ENCODE measurements around the gene NFIA.

The NFIA gene

DNA sequence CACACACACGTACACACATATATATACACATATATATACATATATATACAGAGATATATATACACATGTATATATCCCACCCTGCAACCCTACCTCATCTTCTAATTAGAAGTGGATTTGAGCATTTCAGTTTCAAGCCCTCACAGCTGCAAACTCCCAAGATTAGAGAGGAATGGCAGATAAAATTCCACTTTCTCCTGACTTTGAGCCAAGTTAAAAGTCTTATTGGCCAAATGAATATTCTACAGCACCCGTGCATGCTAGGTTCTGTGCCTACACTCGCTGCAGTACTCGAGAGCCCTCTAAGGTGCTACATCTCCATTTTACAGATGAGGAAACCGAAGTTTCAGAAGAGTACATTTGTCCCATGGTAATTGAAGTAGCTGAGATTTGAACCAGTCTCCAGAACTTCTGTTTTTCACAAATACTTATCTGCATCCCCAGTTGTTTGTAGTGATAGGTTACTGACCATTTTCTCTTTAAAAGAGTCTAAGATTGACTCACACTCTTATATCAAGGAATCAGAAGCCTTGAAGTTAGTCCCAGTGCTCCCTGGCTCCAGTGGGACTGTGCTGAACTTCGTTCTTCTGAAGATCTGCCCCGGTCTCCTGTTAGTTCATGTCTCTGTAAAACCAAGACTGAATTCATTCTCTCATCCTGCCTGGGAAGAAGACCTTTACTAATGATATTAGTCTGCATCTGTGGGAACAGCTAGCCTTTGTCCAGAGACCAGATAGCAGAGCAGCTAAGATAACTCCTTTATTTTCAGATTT, 350.4 kb downstream of the NFIA start:
- TF ChIP-seq, protein P1, sequence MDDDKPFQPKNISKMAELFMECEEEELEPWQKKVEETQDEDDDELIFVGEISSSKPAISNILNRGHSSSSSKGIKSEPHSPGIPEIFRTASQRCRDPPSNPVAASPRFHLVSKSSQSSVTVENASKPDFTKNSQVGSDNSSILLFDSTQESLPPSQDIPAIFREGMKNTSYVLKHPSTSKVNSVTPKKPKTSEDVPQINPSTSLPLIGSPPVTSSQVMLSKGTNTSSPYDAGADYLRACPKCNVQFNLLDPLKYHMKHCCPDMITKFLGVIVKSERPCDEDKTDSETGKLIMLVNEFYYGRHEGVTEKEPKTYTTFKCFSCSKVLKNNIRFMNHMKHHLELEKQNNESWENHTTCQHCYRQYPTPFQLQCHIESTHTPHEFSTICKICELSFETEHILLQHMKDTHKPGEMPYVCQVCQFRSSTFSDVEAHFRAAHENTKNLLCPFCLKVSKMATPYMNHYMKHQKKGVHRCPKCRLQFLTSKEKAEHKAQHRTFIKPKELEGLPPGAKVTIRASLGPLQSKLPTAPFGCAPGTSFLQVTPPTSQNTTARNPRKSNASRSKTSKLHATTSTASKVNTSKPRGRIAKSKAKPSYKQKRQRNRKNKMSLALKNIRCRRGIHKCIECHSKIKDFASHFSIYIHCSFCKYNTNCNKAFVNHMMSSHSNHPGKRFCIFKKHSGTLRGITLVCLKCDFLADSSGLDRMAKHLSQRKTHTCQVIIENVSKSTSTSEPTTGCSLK (tag by site-specific recombination; IDR thresholded peaks at IDR 0.05): no peak
- TF ChIP-seq ZFP69B (tag by site-specific recombination; IDR thresholded peaks at IDR 0.05): no peak
- TF ChIP-seq, protein P2, sequence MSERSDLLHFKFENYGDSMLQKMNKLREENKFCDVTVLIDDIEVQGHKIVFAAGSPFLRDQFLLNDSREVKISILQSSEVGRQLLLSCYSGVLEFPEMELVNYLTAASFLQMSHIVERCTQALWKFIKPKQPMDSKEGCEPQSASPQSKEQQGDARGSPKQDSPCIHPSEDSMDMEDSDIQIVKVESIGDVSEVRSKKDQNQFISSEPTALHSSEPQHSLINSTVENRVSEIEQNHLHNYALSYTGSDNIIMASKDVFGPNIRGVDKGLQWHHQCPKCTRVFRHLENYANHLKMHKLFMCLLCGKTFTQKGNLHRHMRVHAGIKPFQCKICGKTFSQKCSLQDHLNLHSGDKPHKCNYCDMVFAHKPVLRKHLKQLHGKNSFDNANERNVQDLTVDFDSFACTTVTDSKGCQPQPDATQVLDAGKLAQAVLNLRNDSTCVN (tag by site-specific recombination; optimal IDR thresholded peaks at IDR 0.05): no peak
- no peak for TF ChIP-seq ZNF155 (tag by site-specific recombination; IDR thresholded peaks at IDR 0.05)
- TF ChIP-seq, protein P3, sequence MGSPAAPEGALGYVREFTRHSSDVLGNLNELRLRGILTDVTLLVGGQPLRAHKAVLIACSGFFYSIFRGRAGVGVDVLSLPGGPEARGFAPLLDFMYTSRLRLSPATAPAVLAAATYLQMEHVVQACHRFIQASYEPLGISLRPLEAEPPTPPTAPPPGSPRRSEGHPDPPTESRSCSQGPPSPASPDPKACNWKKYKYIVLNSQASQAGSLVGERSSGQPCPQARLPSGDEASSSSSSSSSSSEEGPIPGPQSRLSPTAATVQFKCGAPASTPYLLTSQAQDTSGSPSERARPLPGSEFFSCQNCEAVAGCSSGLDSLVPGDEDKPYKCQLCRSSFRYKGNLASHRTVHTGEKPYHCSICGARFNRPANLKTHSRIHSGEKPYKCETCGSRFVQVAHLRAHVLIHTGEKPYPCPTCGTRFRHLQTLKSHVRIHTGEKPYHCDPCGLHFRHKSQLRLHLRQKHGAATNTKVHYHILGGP (tag by site-specific recombination; IDR thresholded peaks at IDR 0.05): no peak
- TF ChIP-seq ZNF146 (tag by site-specific recombination; IDR thresholded peaks at IDR 0.05): no peak
- TF ChIP-seq ZNF529 (tag by site-specific recombination; IDR thresholded peaks at IDR 0.05; ENCODE audit: insufficient replicate concordance): no peak
- TF ChIP-seq PRDM1 (tag by site-specific recombination; IDR thresholded peaks at IDR 0.05): no peak
- TF ChIP-seq, protein P4, sequence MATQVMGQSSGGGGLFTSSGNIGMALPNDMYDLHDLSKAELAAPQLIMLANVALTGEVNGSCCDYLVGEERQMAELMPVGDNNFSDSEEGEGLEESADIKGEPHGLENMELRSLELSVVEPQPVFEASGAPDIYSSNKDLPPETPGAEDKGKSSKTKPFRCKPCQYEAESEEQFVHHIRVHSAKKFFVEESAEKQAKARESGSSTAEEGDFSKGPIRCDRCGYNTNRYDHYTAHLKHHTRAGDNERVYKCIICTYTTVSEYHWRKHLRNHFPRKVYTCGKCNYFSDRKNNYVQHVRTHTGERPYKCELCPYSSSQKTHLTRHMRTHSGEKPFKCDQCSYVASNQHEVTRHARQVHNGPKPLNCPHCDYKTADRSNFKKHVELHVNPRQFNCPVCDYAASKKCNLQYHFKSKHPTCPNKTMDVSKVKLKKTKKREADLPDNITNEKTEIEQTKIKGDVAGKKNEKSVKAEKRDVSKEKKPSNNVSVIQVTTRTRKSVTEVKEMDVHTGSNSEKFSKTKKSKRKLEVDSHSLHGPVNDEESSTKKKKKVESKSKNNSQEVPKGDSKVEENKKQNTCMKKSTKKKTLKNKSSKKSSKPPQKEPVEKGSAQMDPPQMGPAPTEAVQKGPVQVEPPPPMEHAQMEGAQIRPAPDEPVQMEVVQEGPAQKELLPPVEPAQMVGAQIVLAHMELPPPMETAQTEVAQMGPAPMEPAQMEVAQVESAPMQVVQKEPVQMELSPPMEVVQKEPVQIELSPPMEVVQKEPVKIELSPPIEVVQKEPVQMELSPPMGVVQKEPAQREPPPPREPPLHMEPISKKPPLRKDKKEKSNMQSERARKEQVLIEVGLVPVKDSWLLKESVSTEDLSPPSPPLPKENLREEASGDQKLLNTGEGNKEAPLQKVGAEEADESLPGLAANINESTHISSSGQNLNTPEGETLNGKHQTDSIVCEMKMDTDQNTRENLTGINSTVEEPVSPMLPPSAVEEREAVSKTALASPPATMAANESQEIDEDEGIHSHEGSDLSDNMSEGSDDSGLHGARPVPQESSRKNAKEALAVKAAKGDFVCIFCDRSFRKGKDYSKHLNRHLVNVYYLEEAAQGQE (tag by site-specific recombination; IDR thresholded peaks at IDR 0.05): no peak
- no peak for TF ChIP-seq ZNF514 (tag by site-specific recombination; IDR thresholded peaks at IDR 0.05)
- TF ChIP-seq, protein P5, sequence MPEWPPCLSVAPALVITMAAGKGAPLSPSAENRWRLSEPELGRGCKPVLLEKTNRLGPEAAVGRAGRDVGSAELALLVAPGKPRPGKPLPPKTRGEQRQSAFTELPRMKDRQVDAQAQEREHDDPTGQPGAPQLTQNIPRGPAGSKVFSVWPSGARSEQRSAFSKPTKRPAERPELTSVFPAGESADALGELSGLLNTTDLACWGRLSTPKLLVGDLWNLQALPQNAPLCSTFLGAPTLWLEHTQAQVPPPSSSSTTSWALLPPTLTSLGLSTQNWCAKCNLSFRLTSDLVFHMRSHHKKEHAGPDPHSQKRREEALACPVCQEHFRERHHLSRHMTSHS (tag by site-specific recombination; IDR thresholded peaks at IDR 0.05): no peak
- TF ChIP-seq ZNF2 (tag by site-specific recombination; IDR thresholded peaks at IDR 0.05): no peak
- no peak for TF ChIP-seq SALL2 (tag by site-specific recombination; IDR thresholded peaks at IDR 0.05; ENCODE audit: borderline replicate concordance)
- TF ChIP-seq ZNF266 (tag by site-specific recombination; IDR thresholded peaks at IDR 0.05; ENCODE audit: low read depth): no peak
- TF ChIP-seq ZNF660 (tag by site-specific recombination; IDR thresholded peaks at IDR 0.05): no peak
- H3K36me3 ChIP-seq (ENCODE audit: control insufficient read depth in 2 of 2, insufficient read depth in 1 of 2, low read length in 2 of 2): peaks cover 0 to 2% of the 10 kb centered on the region in 2 experiments; a peak in 1 of 3 replicates
- ChIA-PET CTCF (interaction anchor here (0.6 to 0.7 kb wide), 3 partner anchors 394 to 1276 kb away, joined by 3 to 4 read pairs (median 3); no protein-coding TSS in a partner anchor), POLR2A (no interaction called here)
- no peaks in the 10 kb centered on the region for H3K4me1 ChIP-seq (ENCODE audit: control insufficient read depth, insufficient read depth, low read length)
- no peak overlapping the region for H3K4me3 ChIP-seq (ENCODE audit: low read depth, low read length)
- H3K9me3 ChIP-seq (ENCODE audit: control insufficient read depth, insufficient read depth, low read depth, low read length): no peaks in the 10 kb centered on the region
- H3K27ac ChIP-seq (ENCODE audit: extremely low read depth, low read depth, low read length): no peak overlapping the region

All from HEK293 (cell line).